HG03378 (cell line): ENCODE measurements around the gene ZNF439.
"Not testable (repeated sequence)": the region's sequence is repeated elsewhere in the genome, so short reads cannot be mapped to it uniquely, and the experiment has no call there.

Source experiments
- ATAC-seq: cut with Tn5 transposase; IDR thresholded peaks from one replicate; pipeline ENCODE4 v1.9.1; 2021; ENCODE audit warnings: mild to moderate bottlenecking, moderate library complexity; ENCODE audit not compliant: unreplicated experiment

ZNF439 gene

GRCh38 chr19:11867766-11868165, 19.2 kb downstream of the ZNF439 start:
- not testable (repeated sequence) for ATAC-seq

GRCh38 chr19:11868188-11868587, 19.7 kb downstream of the ZNF439 start:
- ATAC-seq, result no peak

- ATAC-seq, result no peak
Measured at GRCh38 chr19:11872624-11873023, 24.1 kb downstream of the ZNF439 start.

GRCh38 chr19:11873762-11874161, 25.2 kb downstream of the ZNF439 start:
- no peak for ATAC-seq

- not testable (repeated sequence) for ATAC-seq
Measured at GRCh38 chr19:11879687-11880266, 31.3 kb downstream of the ZNF439 start.

DNA sequence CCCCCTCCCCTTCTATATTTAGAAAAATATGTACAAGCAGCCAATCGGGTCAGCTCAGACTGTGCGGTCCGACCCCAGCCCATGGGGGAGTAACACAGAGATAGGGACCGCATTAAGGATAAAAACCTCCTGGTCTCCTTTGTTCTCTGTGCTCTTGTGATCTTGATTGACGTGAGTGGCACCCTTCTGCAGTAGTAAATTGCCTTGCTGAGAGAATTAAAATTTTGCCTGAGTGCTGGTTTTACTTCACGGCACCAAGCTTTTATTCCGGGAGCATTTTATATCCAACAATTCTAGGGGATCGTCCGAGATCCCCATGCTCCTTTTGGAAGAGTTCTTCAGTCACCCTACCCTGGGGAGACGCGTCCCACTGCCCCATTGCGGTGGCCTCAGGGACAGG, 32.1 kb downstream of the ZNF439 start:
- ATAC-seq, result no peak

GRCh38 chr19:11881151-11881800, 32.8 kb downstream of the ZNF439 start:
- ATAC-seq, result no peak

GRCh38 chr19:11882606-11883005, 34.1 kb downstream of the ZNF439 start:
- ATAC-seq, result no peak

GRCh38 chr19:11887234-11887610, 38.7 kb downstream of the ZNF439 start:
- ATAC-seq, result no peak

DNA sequence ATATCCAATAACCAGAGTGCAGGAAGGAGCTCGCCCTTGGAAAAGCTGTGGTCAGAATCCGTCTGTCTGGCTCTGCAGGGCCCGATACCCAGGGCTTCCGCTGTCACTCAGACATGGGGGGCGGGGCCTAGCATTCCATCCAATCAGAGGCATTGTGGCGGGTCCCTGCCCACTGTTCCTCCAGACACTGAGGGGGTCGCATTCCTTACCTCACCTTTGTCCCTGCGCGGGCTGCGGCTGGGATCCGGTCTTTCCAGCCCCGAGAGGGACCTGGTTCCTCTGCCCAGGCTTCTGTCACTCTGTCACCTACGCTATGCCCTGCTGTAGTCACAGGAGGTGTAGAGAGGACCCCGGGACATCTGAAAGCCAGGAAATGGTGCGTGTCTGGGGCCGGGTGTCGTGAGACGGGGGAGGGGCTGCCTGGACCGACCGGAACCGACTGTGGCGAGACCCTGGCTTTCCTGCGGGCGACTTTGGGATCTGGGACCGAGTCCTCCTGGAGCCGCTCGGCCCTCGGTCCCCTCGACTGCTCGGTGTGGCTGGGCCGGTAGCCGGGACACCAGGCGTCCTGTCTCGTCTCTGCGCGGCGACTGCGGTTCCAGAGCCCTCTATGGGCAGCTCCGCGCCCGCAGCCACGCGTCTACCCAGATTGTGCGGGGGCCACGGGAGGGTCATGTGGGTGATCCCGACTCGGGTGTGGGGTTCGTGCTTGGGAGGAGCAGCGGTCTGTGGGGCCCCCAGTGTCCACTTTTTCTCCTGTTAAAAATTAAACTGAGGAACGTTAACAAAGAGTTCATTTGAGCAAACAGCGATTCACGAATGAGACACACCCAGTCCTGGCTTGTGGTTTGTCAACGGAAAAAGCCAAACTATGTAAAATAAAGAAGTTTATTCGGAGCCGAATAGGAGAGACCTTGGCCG, 39.3 kb downstream of the ZNF439 start, which contains the start of gene ZNF69:
Gene ZNF69, plus strand, starts transcription at position 172 of the 921 bp plus-strand sequence. Its CDS starts 142 bp downstream, at position 314.
- no peak for ATAC-seq

- ATAC-seq, result not testable (repeated sequence)
Measured at GRCh38 chr19:11889901-11890300, 41.4 kb downstream of the ZNF439 start.

DNA sequence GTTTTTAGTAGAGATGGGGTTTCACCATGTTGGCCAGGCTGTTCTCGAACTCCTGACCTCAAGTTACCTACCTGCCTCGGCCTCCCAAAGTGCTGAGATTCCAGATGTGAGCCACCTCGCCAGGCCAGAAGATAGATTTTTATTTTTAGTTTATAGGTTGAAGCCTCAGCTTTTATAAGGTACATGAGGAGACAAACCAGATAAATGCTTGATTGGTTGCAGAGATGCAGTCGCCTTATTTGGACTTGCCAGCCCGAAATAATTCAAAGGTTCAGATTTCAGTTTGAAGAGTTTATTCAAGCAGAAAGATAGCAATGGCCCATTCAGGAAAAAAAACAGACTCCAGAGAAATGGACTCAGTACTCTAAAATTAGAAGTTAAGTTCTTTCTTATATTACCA, 42.1 kb downstream of the ZNF439 start:
- ATAC-seq, result no peak

GRCh38 chr19:11894851-11895250, 46.3 kb downstream of the ZNF439 start:
- no peak for ATAC-seq

DNA sequence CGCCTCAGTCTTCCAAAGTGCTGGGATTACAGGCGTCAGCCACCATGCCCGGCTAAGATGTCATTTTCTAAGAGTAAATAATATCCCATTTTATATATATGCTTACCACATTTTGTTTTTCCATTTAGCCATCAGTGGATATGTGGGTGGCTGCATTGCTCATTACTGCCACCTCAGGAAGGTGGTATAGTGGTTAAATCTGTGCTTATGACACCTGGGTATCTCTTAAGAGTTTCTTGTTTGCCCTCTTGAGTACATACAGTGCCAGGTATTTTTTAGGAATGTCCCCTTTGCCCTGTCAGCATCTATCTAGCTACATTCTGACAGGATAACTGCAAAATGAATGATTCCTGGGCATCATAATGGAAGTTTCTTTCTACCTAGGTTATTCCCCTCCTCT, 53.7 kb downstream of the ZNF439 start:
- no peak for ATAC-seq

DNA sequence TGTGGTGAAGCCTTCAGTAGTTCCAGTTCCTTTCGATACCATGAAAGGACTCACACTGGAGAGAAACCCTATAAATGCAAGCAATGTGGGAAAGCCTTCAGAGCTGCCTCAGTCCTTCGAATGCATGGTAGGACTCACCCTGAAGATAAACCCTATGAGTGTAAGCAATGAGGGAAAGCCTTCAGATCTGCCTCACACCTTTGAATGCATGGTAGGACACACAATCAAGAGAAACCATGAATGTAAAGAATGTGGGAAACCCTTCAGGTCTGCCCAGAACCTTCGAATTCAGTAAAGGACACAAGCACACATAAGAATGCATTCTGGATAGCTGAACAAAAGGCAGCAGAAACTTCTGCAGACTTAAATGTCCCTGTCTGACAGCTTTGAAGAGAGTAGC, 57.4 kb downstream of the ZNF439 start:
- no peak for ATAC-seq

DNA sequence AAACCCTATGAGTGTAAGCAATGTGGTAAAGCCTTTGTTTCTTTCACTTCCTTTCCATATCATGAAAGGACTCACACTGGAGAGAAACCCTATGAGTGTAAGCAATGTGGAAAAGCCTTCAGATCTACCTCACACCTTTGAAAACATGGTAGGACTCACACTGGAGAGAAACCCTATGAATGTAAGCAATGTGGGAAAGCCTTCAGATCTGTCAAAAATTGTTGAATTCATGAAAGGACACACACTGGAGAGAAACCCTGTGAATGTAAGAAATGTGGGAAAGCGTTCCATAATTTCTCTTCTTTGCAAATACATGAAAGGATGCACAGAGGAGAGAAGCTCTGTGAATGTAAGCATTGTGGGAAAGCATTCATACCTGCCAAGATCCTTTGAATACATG, 63.4 kb downstream of the ZNF439 start:
- ATAC-seq, result not testable (repeated sequence)

- not testable (repeated sequence) for ATAC-seq
Measured at GRCh38 chr19:11914417-11915051, 66.0 kb downstream of the ZNF439 start.
